CD14-positive monocyte (primary cell): ENCODE data around the gene CLCNKB. TPM values are rescaled to one million over a fixed set of nuclear protein-coding genes. Genes with fewer than 3 reads are reported as not detected.

Experiments used
- DNase-seq, 3 donors: peaks; one replicate each; pipeline ENCODE4 v3.0.0-alpha.2; 2011 to 2022
- H2AFZ ChIP-seq: 2 replicates; pipeline ENCODE4 v1.6.0; 2012; ENCODE audit warnings: mild to moderate bottlenecking, low read depth, low read length, inconsistent platforms; ENCODE audit not compliant: insufficient read depth, poor library complexity, severe bottlenecking
- H3K27ac ChIP-seq, 2 donors: 1 replicate in 1 of 2; 2 replicates in 1 of 2; pipeline ENCODE4 v1.5.1; 2012 to 2013; ENCODE audit warnings: low read length in 2 of 2, control low read depth in 1 of 2, inconsistent platforms in 1 of 2, low read depth in 1 of 2, mild to moderate bottlenecking in 1 of 2
- H3K27me3 ChIP-seq, 2 donors: one replicate each; pipeline versions ENCODE4 v1.6.0 to v1.6.1; 2011 to 2013; ENCODE audit warnings: low read length in 2 of 2; ENCODE audit not compliant: control insufficient read depth in 2 of 2, insufficient read depth in 2 of 2
- H3K36me3 ChIP-seq, 2 donors: replicated peaks in 1 of 2; 1 replicate in 1 of 2; 2 replicates in 1 of 2; pipeline versions ENCODE4 v1.5.1 to v1.6.1; 2012 to 2013; ENCODE audit warnings: low read length in 2 of 2, control low read depth in 1 of 2, inconsistent platforms in 1 of 2, mild to moderate bottlenecking in 1 of 2; ENCODE audit not compliant: insufficient read depth in 2 of 2, control insufficient read depth in 1 of 2
- H3K4me1 ChIP-seq, 2 donors: 1 replicate in 1 of 2; 2 replicates in 1 of 2; pipeline versions ENCODE4 v1.5.1 to v1.6.1; 2012 to 2013; ENCODE audit warnings: low read length in 2 of 2, control low read depth in 1 of 2, inconsistent platforms in 1 of 2, mild to moderate bottlenecking in 1 of 2, moderate library complexity in 1 of 2; ENCODE audit not compliant: insufficient read depth in 2 of 2, control insufficient read depth in 1 of 2
- H3K4me2 ChIP-seq: replicated peaks from 2 replicates; pipeline ENCODE3; 2012; ENCODE audit warnings: low read length, moderate library complexity, mild to moderate bottlenecking; ENCODE audit not compliant: poor library complexity, severe bottlenecking; ENCODE audit errors: extremely low read depth
- H3K4me3 ChIP-seq, 3 experiments: fragments of 200-600 bp in 1 of 3; sonication (generic) in 1 of 3; replicated peaks in 1 of 3; 1 replicate in 2 of 3; 2 replicates in 1 of 3; pipeline ENCODE4 v1.5.1; 2011 to 2013; ENCODE audit warnings: low read length in 3 of 3, mild to moderate bottlenecking in 3 of 3, control low read depth in 2 of 3, low read depth in 2 of 3, inconsistent platforms in 1 of 3, moderate library complexity in 1 of 3
- H3K79me2 ChIP-seq: 2 replicates; pipeline ENCODE4 v1.6.0; 2012; ENCODE audit warnings: mild to moderate bottlenecking, control low read depth, inconsistent platforms, low read length, moderate library complexity; ENCODE audit not compliant: insufficient read depth
- H3K9ac ChIP-seq: 2 replicates; pipeline ENCODE4 v1.6.0; 2017; ENCODE audit warnings: low read length, mild to moderate bottlenecking; ENCODE audit not compliant: insufficient read depth, poor library complexity, severe bottlenecking
- H3K9me3 ChIP-seq, 2 donors: replicated peaks in 1 of 2; 1 replicate in 1 of 2; 2 replicates in 1 of 2; pipeline versions ENCODE4 v1.5.1 to v1.6.1; 2012 to 2013; ENCODE audit warnings: low read length in 2 of 2, control low read depth in 1 of 2; ENCODE audit not compliant: control insufficient read depth in 1 of 2, insufficient read depth in 1 of 2
- H4K20me1 ChIP-seq: 2 replicates; pipeline ENCODE4 v1.6.0; 2012; ENCODE audit warnings: mild to moderate bottlenecking, low read length, control low read depth, moderate library complexity; ENCODE audit not compliant: insufficient read depth
- H3K27ac Mint-ChIP-seq, 7 donors: one replicate each; pipeline ENCODE4 v1.8.0; 2020; ENCODE audit warnings: mild to moderate bottlenecking in 7 of 7, mixed read lengths in 7 of 7, moderate library complexity in 6 of 7, inconsistent platforms in 2 of 7
- H3K27me3 Mint-ChIP-seq, 3 donors: one replicate each; pipeline ENCODE4 v1.8.0; 2021 to 2022; ENCODE audit warnings: low read depth in 3 of 3, mild to moderate bottlenecking in 3 of 3, mixed read lengths in 3 of 3, moderate library complexity in 3 of 3, inconsistent platforms in 1 of 3
- H3K36me3 Mint-ChIP-seq, 2 donors: one replicate each; pipeline ENCODE4 v1.8.0; 2020; ENCODE audit warnings: mixed read lengths in 2 of 2, inconsistent platforms in 1 of 2, mild to moderate bottlenecking in 1 of 2
- H3K4me1 Mint-ChIP-seq: one replicate; pipeline ENCODE4 v1.8.0; 2020; ENCODE audit warnings: mild to moderate bottlenecking, mixed read lengths
- H3K4me3 Mint-ChIP-seq, 2 donors: one replicate each; pipeline ENCODE4 v1.8.0; 2020; ENCODE audit warnings: mild to moderate bottlenecking in 2 of 2, mixed read lengths in 2 of 2, moderate library complexity in 1 of 2
- H3K9me3 Mint-ChIP-seq, 7 donors: one replicate each; pipeline ENCODE4 v1.8.0; 2020 to 2022; ENCODE audit warnings: mixed read lengths in 7 of 7, mild to moderate bottlenecking in 6 of 7, moderate library complexity in 6 of 7, inconsistent platforms in 2 of 7
- WGBS: methylation state at CpG from one replicate; pipeline ENCODE4 v1.1.5; 2013; ENCODE audit warnings: missing lambda C conversion rate; ENCODE audit not compliant: insufficient coverage; 5-methylcytosine and 5-hydroxymethylcytosine counted together
- intact Hi-C, 2 donors: fragments of 100-400 bp; cut with micrococcal nuclease; formaldehyde crosslinking; loops; one replicate each; pipeline versions ENCODE4 v1.15.0 to v1.15.1; 2023
- polyA minus RNA-seq: library from RNA; depleted of rRNA, polyadenylated mRNA; stranded (reverse); fragments of >200 nt; gene quantifications from 2 replicates; pipeline ENCODE4 v1.2.3, GENCODE V29; 2012
- polyA plus RNA-seq, 3 donors: library from polyadenylated mRNA; depleted of rRNA in 1 of 3; unstranded in 2 of 3; stranded (reverse) in 1 of 3; fragments of 300-500 nt in 2 of 3; fragments of >200 nt in 1 of 3; fragmentation: Illumina TruSeq in 2 of 3; gene quantifications; 1 replicate in 2 of 3; 2 replicates in 1 of 3; pipeline ENCODE4 v1.2.3, GENCODE V29; 2012 to 2021
- total RNA-seq, 12 experiments: library from RNA in 1 of 12; stranded (reverse) in 1 of 12; fragments of 120-200 nt in 1 of 12; gene quantifications; one replicate each; pipeline ENCODE4 v1.2.4 and lab custom pipeline; 2013 to 2026; ENCODE audit warnings: mixed read lengths in 6 of 12, inconsistent platforms in 1 of 12
- TF ChIP-seq, protein P1 (sequence below): fragments of 200-600 bp; IDR thresholded peaks from one replicate; pipeline ENCODE4 v1.8.0; 2022; ENCODE audit warnings: antibody characterized with exemption, mild to moderate bottlenecking

CLCNKB gene
- total RNA-seq (2013) = not detected
- not detected for polyA plus RNA-seq
- not detected in 2 replicates for polyA minus RNA-seq
- 0 to 1.3 (median 0) reads per million in 11 experiments for total RNA-seq (lab: John Stamatoyannopoulos, UW)

DNA sequence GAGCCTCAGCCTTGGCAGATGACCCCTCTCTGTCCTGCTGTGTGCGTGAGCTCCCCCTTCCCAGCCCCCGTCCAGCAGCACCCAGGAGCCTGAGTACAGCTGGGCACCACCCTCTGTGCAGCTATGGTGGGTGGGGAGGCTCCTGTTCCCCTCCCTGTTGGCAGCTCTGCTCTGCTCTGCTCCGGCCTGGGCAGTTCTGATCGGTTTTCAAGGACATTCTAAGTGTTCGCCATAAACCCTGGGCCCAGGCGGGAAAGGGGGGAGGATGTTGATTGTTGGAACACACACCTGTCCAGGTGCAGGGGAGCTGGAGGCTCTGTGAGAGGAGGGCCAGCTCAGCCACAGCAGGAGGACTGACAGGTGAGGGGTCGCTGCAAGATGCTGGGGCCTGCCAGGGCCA lies at the start of gene CLCNKB:
CLCNKB (plus strand) TSS at position 262 of the 400 bp plus-strand sequence. CDS start 711 bp downstream, outside the sequence.
- Mint-ChIP-seq H3K27me3 (peaks cover 4 to 14% (median 7%) of the 10 kb centered on the region in 3 donors), H3K4me1 (peaks cover under 1% of the 10 kb centered on the region), H3K4me3 (no peak within 1 kb of the TSS), H3K9me3 (peaks cover 0 to 1% (median 0%) of the 10 kb centered on the region in 7 donors), H3K27ac (no peak within 1 kb of the TSS), H3K36me3 (no peaks in the 10 kb centered on the region)
- H3K27me3 ChIP-seq = no peaks in the 10 kb centered on the region
- H3K9ac ChIP-seq = no peak within 1 kb of the TSS
- intact Hi-C loops = no loop called here
- no peak within 1 kb of the TSS for H3K4me3 ChIP-seq
- H3K36me3 ChIP-seq = no peaks in the 10 kb centered on the region
- no peaks in the 10 kb centered on the region for H4K20me1 ChIP-seq
- DNase-seq = no peak
- H3K4me1 ChIP-seq = peaks cover under 1 to 3% of the 10 kb centered on the region in 2 donors
- TF ChIP-seq, protein P1, sequence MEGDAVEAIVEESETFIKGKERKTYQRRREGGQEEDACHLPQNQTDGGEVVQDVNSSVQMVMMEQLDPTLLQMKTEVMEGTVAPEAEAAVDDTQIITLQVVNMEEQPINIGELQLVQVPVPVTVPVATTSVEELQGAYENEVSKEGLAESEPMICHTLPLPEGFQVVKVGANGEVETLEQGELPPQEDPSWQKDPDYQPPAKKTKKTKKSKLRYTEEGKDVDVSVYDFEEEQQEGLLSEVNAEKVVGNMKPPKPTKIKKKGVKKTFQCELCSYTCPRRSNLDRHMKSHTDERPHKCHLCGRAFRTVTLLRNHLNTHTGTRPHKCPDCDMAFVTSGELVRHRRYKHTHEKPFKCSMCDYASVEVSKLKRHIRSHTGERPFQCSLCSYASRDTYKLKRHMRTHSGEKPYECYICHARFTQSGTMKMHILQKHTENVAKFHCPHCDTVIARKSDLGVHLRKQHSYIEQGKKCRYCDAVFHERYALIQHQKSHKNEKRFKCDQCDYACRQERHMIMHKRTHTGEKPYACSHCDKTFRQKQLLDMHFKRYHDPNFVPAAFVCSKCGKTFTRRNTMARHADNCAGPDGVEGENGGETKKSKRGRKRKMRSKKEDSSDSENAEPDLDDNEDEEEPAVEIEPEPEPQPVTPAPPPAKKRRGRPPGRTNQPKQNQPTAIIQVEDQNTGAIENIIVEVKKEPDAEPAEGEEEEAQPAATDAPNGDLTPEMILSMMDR = no peak
- no peaks in the 10 kb centered on the region for H3K9me3 ChIP-seq
- no peak within 1 kb of the TSS for H3K27ac ChIP-seq
- no peak within 1 kb of the TSS for H3K4me2 ChIP-seq
- H2AFZ ChIP-seq = no peak within 1 kb of the TSS
- no peaks in the 10 kb centered on the region for H3K79me2 ChIP-seq
- 88% methylated on average over 6 of the region's 7 CpGs for WGBS

DNA sequence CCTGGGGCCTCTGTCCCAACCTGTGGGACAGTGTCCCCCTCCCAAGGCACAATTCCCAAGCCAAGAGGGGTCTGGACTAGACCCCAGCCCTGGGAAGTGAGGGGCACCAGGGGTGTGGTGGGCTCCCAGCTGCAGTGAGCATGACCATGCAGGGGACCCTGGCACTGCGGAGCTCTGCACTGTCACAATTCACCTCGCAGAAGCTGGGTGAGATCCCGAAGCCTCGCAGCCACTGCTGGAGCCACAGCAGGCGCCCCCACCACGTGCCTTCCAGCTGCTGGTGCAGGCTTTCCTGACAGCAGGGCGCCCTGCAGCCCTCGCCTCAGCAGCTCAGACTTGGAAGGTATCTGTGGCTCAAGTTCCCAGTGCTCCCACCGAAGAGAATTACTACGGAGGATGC lies 49.5 kb upstream of the CLCNKB start:
- Histone ChIP-seq H3K9ac (no peak overlapping the region), H2AFZ (no peak overlapping the region), H3K4me1 (no peaks in the 10 kb centered on the region), H3K4me3 (no peak overlapping the region), H3K36me3 (no peaks in the 10 kb centered on the region), H3K4me2 (no peak overlapping the region), H3K27me3 (no peaks in the 10 kb centered on the region), H3K9me3 (no peaks in the 10 kb centered on the region), H3K27ac (no peak overlapping the region), H4K20me1 (no peaks in the 10 kb centered on the region), H3K79me2 (no peaks in the 10 kb centered on the region)
- intact Hi-C loops = loop anchor here (1.0 to 5.0 kb wide), 4 partner anchors 52 to 202 kb away; no protein-coding TSS in a partner anchor
- no peak for DNase-seq
- H3K36me3 Mint-ChIP-seq = no peaks in the 10 kb centered on the region
- H3K9me3 Mint-ChIP-seq = no peaks in the 10 kb centered on the region
- peaks cover 0 to 5% (median 0%) of the 10 kb centered on the region in 3 donors for H3K27me3 Mint-ChIP-seq
- H3K4me1 Mint-ChIP-seq = no peaks in the 10 kb centered on the region
- WGBS = 97% methylated on average over 10 of the region's 10 CpGs
- TF ChIP-seq, protein P1 = no peak
- H3K27ac Mint-ChIP-seq = no peak overlapping the region
- H3K4me3 Mint-ChIP-seq = no peak overlapping the region
